ENCODE results near the gene FOXE3. TPM values are rescaled to one million over a fixed set of nuclear protein-coding genes. Genes with fewer than 3 reads are reported as not detected.

FOXE3 gene
- total RNA-seq, 1 experiment from 2014 or later = 0.15 TPM

- Histone ChIP-seq H3K4ac (ENCODE audit: low read depth, low read length) (no peak overlapping the region), H2BK20ac (ENCODE audit: low read depth, low read length, poor library complexity, severe bottlenecking) (no peak overlapping the region), H2AFZ (ENCODE audit: low read length) (no peak overlapping the region), H3K27ac (ENCODE audit: insufficient read length, low read depth, low read length) (no peak overlapping the region), H3K23me2 (ENCODE audit: insufficient read length, low read depth, low read length, poor library complexity, severe bottlenecking) (no peaks in the 10 kb centered on the region), H3K4me2 (ENCODE audit: insufficient read depth, insufficient read length, low read length) (no peak overlapping the region), H3K27me3 (ENCODE audit: insufficient read depth, low read length) (no peaks in the 10 kb centered on the region), H3K79me1 (ENCODE audit: insufficient read depth, low read depth, low read length, poor library complexity, severe bottlenecking) (no peaks in the 10 kb centered on the region), H4K5ac (ENCODE audit: insufficient read length, low read depth, low read length) (no peak overlapping the region), H3K9ac (ENCODE audit: extremely low read depth, insufficient read length, low read length) (no peak overlapping the region), H2BK120ac (ENCODE audit: low read depth, low read length, poor library complexity, severe bottlenecking) (no peak overlapping the region), H3K18ac (ENCODE audit: insufficient read length, low read depth, low read length) (no peak overlapping the region), H3K79me2 (ENCODE audit: insufficient read depth, low read length) (no peaks in the 10 kb centered on the region), H4K20me1 (ENCODE audit: control insufficient read depth, insufficient read depth, insufficient read length) (no peaks in the 10 kb centered on the region), H2BK12ac (ENCODE audit: insufficient read length, low read depth, low read length) (no peak overlapping the region), H2BK5ac (ENCODE audit: insufficient read length, low read length) (no peak overlapping the region), H4K8ac (replicated peaks; ENCODE audit: insufficient read length, low read depth, low read length) (no peak overlapping the region), H3T11ph (ENCODE audit: low read length) (no peak overlapping the region), H3K23ac (ENCODE audit: insufficient read length, low read depth, low read length) (no peak overlapping the region), H3K9me3 (ENCODE audit: control insufficient read depth, low read depth, low read length) (no peaks in the 10 kb centered on the region), H3K56ac (ENCODE audit: insufficient read length, low read depth, low read length) (no peak overlapping the region), H3K4me1 (ENCODE audit: insufficient read depth, low read length) (peaks cover 3% of the 10 kb centered on the region; the same call in 1 of the 2 replicates), H3K14ac (ENCODE audit: insufficient read depth, low read length) (no peak overlapping the region), H2BK15ac (ENCODE audit: low read depth, low read length) (no peak overlapping the region), H4K91ac (ENCODE audit: insufficient read length, low read depth, low read length) (no peak overlapping the region), H2AK5ac (ENCODE audit: insufficient read length, low read length) (no peak overlapping the region)
- TF ChIP-seq CTCF (conservative IDR thresholded peaks at IDR 0.05) = no peak
- H3K27me3 Mint-ChIP-seq (ENCODE audit: low read depth) = peaks cover 74% of the 10 kb centered on the region
- WGBS (ENCODE audit: extremely low coverage, insufficient read length, low lambda C conversion rate) = no CpG with 5 or more reads among the region's 3 CpGs
- H3K4me3 Mint-ChIP-seq = no peak overlapping the region
- H3K36me3 Mint-ChIP-seq (ENCODE audit: insufficient read depth in 1 of 3, low read depth in 3 of 3) = no peaks in the 10 kb centered on the region
- H3K9me3 Mint-ChIP-seq = no peaks in the 10 kb centered on the region; a peak in 1 of 5 replicates
- no peak for DNase-seq
- H3K27ac Mint-ChIP-seq = no peak overlapping the region
- no peaks in the 10 kb centered on the region for H3K4me1 Mint-ChIP-seq
Measured at GRCh38 chr1:47407481-47407880, 8.6 kb upstream of the FOXE3 start.
